ENCODE measurements around the gene DNHD1.

Gene DNHD1

DNA sequence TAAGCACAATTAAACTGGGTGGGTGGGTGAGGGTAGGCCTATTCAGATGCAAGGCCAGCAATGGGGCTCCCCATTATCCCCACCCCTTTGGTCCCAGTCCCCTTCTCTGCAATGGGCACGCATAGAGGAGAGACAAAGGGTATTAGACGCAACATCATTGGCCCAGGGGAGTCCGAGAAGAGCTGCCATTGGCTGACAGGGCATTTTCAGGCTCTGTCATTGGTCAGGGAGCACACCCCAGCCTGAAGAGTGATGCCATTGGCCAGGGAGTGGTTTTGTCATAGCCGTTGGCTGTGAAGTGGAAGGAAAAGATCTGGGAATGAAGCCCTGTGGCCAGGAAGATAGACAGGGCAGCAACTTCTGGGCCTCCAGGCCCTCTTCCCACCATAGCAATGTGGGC is 20.5 kb upstream of the DNHD1 start:
- no peak overlapping the region for H3K9ac ChIP-seq

DNA sequence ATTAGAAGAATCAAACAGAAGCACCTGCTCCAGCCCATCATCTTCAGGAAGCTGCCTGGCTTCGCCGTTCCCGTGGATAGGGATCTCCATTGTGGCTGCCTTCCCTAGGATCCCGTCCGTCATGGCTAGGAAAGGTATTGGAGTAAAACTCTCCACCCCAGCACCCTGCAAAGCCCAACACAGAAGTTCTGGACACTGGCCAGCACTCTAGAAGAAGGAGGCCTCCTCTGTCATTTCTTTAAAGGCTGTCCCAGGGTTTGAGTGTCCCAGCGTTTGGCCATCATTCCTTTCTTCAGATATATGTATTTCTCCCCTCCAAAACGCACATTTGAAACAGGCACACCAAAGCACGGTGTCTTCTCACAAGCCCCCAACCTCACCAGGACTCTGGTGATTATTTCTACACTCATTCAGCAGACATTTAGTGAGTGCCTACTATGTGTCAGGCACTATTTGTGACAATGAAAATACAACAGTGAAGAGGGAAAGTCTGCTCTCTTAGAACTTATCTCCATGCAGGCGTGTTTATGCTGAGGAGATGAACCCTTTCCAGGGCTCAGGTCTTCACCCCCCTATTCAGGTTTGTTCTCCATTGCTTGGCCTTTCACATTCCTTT is 16.7 kb upstream of the DNHD1 start:
- peaks cover 33% of the 10 kb centered on the region for H3K79me2 ChIP-seq (ENCODE audit: insufficient read depth, low read depth)
- peak overlapping the region; percentile 87 for H3K9ac ChIP-seq
- peak overlapping the region; percentile 78 for H3K4me2 ChIP-seq
- H3K4me1 ChIP-seq (ENCODE audit: low read depth, poor library complexity, severe bottlenecking): peaks cover 20% of the 10 kb centered on the region
- H3K4me3 ChIP-seq (IDR thresholded peaks at IDR 0.05; ENCODE audit: insufficient read depth, low read depth, low read length): no peak overlapping the region
- H3K36me3 ChIP-seq (ENCODE audit: insufficient read depth): 0 out of 2 replicates have a peak, but pooled peaks cover 5% of the 10 kb centered on the region
- H4K20me1 ChIP-seq (ENCODE audit: insufficient read depth): no peaks in the 10 kb centered on the region
- TF ChIP-seq, protein P1, sequence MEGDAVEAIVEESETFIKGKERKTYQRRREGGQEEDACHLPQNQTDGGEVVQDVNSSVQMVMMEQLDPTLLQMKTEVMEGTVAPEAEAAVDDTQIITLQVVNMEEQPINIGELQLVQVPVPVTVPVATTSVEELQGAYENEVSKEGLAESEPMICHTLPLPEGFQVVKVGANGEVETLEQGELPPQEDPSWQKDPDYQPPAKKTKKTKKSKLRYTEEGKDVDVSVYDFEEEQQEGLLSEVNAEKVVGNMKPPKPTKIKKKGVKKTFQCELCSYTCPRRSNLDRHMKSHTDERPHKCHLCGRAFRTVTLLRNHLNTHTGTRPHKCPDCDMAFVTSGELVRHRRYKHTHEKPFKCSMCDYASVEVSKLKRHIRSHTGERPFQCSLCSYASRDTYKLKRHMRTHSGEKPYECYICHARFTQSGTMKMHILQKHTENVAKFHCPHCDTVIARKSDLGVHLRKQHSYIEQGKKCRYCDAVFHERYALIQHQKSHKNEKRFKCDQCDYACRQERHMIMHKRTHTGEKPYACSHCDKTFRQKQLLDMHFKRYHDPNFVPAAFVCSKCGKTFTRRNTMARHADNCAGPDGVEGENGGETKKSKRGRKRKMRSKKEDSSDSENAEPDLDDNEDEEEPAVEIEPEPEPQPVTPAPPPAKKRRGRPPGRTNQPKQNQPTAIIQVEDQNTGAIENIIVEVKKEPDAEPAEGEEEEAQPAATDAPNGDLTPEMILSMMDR (conservative IDR thresholded peaks at IDR 0.05; ENCODE audit: low read depth, low read length): no peak
- H3K27ac ChIP-seq: peak overlapping the region; percentile 69; the same call in 1 of the 2 replicates
- peak overlapping the region; percentile 55; the same call in 1 of the 2 replicates for H2AFZ ChIP-seq (ENCODE audit: low read depth)
- no peaks in the 10 kb centered on the region for H3K27me3 ChIP-seq (ENCODE audit: insufficient read depth, low read depth)

More for the DNA sequence above, 20.5 kb upstream of the DNHD1 start:
- no peaks in the 10 kb centered on the region for H4K20me1 ChIP-seq (ENCODE audit: insufficient read depth)
- peaks cover 11% of the 10 kb centered on the region; the same call in 1 of the 2 replicates for H3K79me2 ChIP-seq (ENCODE audit: insufficient read depth, low read depth)
- TF ChIP-seq, protein P1 (conservative IDR thresholded peaks at IDR 0.05; ENCODE audit: low read depth, low read length): no peak
- no peak overlapping the region for H3K27ac ChIP-seq
- no peak overlapping the region for H3K4me3 ChIP-seq (IDR thresholded peaks at IDR 0.05; ENCODE audit: insufficient read depth, low read depth, low read length)
- H2AFZ ChIP-seq (ENCODE audit: low read depth): no peak overlapping the region
- H3K4me2 ChIP-seq: no peak overlapping the region
- no peaks in the 10 kb centered on the region for H3K36me3 ChIP-seq (ENCODE audit: insufficient read depth)
- H3K4me1 ChIP-seq (ENCODE audit: low read depth, poor library complexity, severe bottlenecking): peaks cover 15% of the 10 kb centered on the region
- H3K27me3 ChIP-seq (ENCODE audit: insufficient read depth, low read depth): no peaks in the 10 kb centered on the region

DNA sequence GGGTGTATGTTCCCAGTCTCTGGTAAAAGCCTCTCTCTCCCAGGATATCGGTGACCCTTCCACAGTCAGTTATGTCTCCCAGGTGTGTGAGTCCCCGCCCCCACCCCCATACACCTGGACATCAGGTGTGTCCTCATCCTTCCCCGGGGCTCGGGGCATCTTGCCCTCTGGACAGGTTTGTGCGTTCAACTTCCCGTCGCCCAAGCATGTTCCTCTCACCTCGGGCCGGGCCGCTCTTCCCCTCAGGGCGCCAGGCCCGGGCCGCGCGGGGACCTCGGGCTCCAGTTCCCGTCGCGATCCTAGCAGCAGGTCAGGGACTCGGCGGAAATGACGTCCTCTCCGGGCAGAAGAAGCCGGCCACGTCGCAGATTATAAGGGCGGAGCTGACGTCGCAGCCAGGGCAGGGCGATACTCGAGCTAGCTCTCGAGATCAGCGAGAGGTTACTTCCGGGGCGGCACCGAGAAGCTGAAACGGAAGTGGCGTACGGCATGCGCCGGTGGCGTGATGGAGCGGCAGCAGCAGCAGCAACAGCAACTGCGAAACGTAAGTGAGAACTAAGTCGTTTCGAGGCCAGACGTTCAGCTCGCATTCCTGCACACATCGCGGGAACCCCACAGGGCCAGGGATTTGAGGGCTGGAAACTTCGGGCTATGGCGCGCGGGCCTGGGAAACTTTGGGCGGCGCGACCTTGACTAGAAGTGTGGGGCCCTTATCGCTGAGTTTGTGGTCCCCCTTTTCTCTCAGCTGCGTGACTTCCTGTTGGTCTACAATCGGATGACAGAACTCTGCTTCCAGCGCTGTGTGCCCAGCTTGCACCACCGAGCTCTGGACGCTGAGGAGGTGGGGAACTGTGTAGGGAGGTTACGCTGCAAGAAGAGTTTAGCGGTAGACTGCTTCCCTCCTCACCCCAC is 15.8 kb upstream of the DNHD1 start, which contains the start of the genes ARFIP2 and TIMM10B:
ARFIP2 (minus strand) TSS at position 320 of the 912 bp plus-strand sequence. CDS start 910 bp downstream, outside the sequence.
TIMM10B (plus strand) TSS at position 490 of the 912 bp plus-strand sequence; CDS start at position 506, 16 bp downstream.
- Histone ChIP-seq H4K20me1 (ENCODE audit: insufficient read depth) (no peaks in the 10 kb centered on the region), H3K4me2 (peak within 1 kb of the TSS; percentile 95), H3K9ac (peak within 1 kb of the TSS; percentile 87), H3K27me3 (ENCODE audit: insufficient read depth, low read depth) (no peaks in the 10 kb centered on the region), H3K4me1 (ENCODE audit: low read depth, poor library complexity, severe bottlenecking) (peaks cover 20% of the 10 kb centered on the region), H3K4me3 (IDR thresholded peaks at IDR 0.05; ENCODE audit: insufficient read depth, low read depth, low read length) (peak within 1 kb of the TSS; percentile 40), H3K79me2 (ENCODE audit: insufficient read depth, low read depth) (peaks cover 33% of the 10 kb centered on the region), H3K36me3 (ENCODE audit: insufficient read depth) (0 out of 2 replicates have a peak, but pooled peaks cover 5% of the 10 kb centered on the region), H2AFZ (ENCODE audit: low read depth) (peak within 1 kb of the TSS; percentile 55), H3K27ac (peak within 1 kb of the TSS; percentile 69)
- TF ChIP-seq, protein P1 (conservative IDR thresholded peaks at IDR 0.05; ENCODE audit: low read depth, low read length): no peak

DNA sequence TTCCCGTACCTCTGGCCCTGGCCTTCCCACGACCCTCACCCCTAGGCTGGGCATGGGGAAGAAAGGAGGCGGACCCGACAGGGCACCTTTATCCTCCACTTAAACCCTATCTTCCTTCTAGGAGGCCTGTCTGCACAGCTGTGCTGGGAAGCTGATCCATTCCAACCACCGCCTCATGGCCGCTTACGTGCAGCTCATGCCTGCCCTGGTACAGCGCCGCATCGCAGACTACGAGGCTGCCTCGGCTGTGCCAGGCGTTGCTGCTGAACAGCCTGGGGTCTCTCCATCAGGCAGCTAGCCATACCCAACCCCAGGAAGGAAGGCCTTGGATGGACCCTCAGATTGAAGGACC is 15.2 kb upstream of the DNHD1 start:
- H3K79me2 ChIP-seq (ENCODE audit: insufficient read depth, low read depth): peaks cover 33% of the 10 kb centered on the region
- H3K27me3 ChIP-seq (ENCODE audit: insufficient read depth, low read depth): no peaks in the 10 kb centered on the region
- peak overlapping the region; percentile 55; the same call in 1 of the 2 replicates for H2AFZ ChIP-seq (ENCODE audit: low read depth)
- H3K4me1 ChIP-seq (ENCODE audit: low read depth, poor library complexity, severe bottlenecking): peaks cover 20% of the 10 kb centered on the region
- H4K20me1 ChIP-seq (ENCODE audit: insufficient read depth): no peaks in the 10 kb centered on the region; the same call in 1 of the 2 replicates
- TF ChIP-seq, protein P1 (conservative IDR thresholded peaks at IDR 0.05; ENCODE audit: low read depth, low read length): no peak
- H3K4me2 ChIP-seq: peak overlapping the region; percentile 95
- peak overlapping the region; percentile 69 for H3K27ac ChIP-seq
- H3K36me3 ChIP-seq (ENCODE audit: insufficient read depth): 0 out of 2 replicates have a peak, but pooled peaks cover 5% of the 10 kb centered on the region
- H3K9ac ChIP-seq: peak overlapping the region; percentile 87
- H3K4me3 ChIP-seq (IDR thresholded peaks at IDR 0.05; ENCODE audit: insufficient read depth, low read depth, low read length): peak overlapping the region; percentile 40
